IMR-90 (cell line): ENCODE results near the gene ZBTB39. TPM values are rescaled to one million over a fixed set of nuclear protein-coding genes. Genes with fewer than 3 reads are reported as not detected.

Experiments
- ATAC-seq: fragments of 200-7000 bp; cut with Tn5 transposase; 2 replicates; pipeline ENCODE4 v1.9.1; 2020; ENCODE audit warnings: low read depth, mild to moderate bottlenecking, moderate library complexity
- BruUV-seq: library from RNA; stranded (reverse); fragments of 400-500 nt; replicated peaks from 2 replicates; lab custom pipeline; 2021; lab: Mats Ljungman, UMichigan
- CTCF ChIA-PET: fragments of 300-600 bp; formaldehyde crosslinking; extraction: SDS; loops from one replicate; lab custom pipeline; 2021; ENCODE audit warnings: antibody characterized with exemption; lab: Yijun Ruan, JAX
- POLR2A ChIA-PET: fragments of 300-600 bp; sonication (Branson Sonifier 250); formaldehyde crosslinking; loops from one replicate; lab custom pipeline; 2022; ENCODE audit warnings: antibody characterized with exemption; ENCODE audit not compliant: unreplicated experiment; lab: Charles Lee
- DNase-seq: peaks from one replicate; pipeline ENCODE4 v3.0.0; 2013
- H2AFZ ChIP-seq: replicated peaks from 2 replicates; pipeline ENCODE3; 2013; ENCODE audit warnings: low read length, mild to moderate bottlenecking; ENCODE audit not compliant: poor library complexity
- H2AK5ac ChIP-seq: 2 replicates; pipeline ENCODE4 v1.6.1; 2013; ENCODE audit warnings: low read depth, low read length, inconsistent platforms
- H2AK9ac ChIP-seq: replicated peaks from 2 replicates; pipeline ENCODE3; 2013; ENCODE audit warnings: mild to moderate bottlenecking, low read depth, low read length, moderate library complexity; ENCODE audit not compliant: poor library complexity
- H2BK120ac ChIP-seq: 2 replicates; pipeline ENCODE4 v1.6.1; 2013; ENCODE audit warnings: low read depth, low read length, inconsistent platforms
- H2BK15ac ChIP-seq: 3 replicates; pipeline ENCODE4 v1.6.1; 2013; ENCODE audit warnings: low read depth, low read length, inconsistent platforms
- H2BK20ac ChIP-seq: 2 replicates; pipeline ENCODE4 v1.6.1; 2013; ENCODE audit warnings: low read depth, mild to moderate bottlenecking, inconsistent platforms, low read length, moderate library complexity
- H2BK5ac ChIP-seq: 2 replicates; pipeline ENCODE4 v1.6.1; 2013; ENCODE audit warnings: mild to moderate bottlenecking, low read depth, low read length, inconsistent platforms; ENCODE audit not compliant: poor library complexity, severe bottlenecking
- H3K14ac ChIP-seq: replicated peaks from 2 replicates; pipeline ENCODE4 v1.6.1; 2013; ENCODE audit warnings: low read depth, low read length, inconsistent platforms
- H3K18ac ChIP-seq: 2 replicates; pipeline ENCODE4 v1.6.1; 2013; ENCODE audit warnings: low read depth, low read length, control low read depth
- H3K23ac ChIP-seq: 2 replicates; pipeline ENCODE4 v1.6.1; 2013; ENCODE audit warnings: low read depth, low read length, inconsistent platforms
- H3K27ac ChIP-seq: 2 replicates; pipeline ENCODE4 v1.5.1; 2013; ENCODE audit warnings: mild to moderate bottlenecking, control low read depth, low read length; ENCODE audit not compliant: insufficient read depth
- H3K27me3 ChIP-seq: 2 replicates; pipeline ENCODE4 v1.6.1; 2013; ENCODE audit warnings: low read length; ENCODE audit not compliant: control insufficient read depth, insufficient read depth
- H3K36me3 ChIP-seq: 2 replicates; pipeline ENCODE4 v1.6.1; 2013; ENCODE audit warnings: low read length, mixed read lengths; ENCODE audit not compliant: control insufficient read depth, insufficient read depth
- H3K4ac ChIP-seq: 2 replicates; pipeline ENCODE4 v1.6.1; 2013; ENCODE audit warnings: low read depth, low read length, inconsistent platforms
- H3K4me1 ChIP-seq: 2 replicates; pipeline ENCODE4 v1.6.1; 2013; ENCODE audit warnings: low read length, mixed read lengths; ENCODE audit not compliant: control insufficient read depth, insufficient read depth
- H3K4me2 ChIP-seq: 2 replicates; pipeline ENCODE4 v1.6.1; 2013; ENCODE audit warnings: low read depth, mild to moderate bottlenecking, control low read depth, low read length, moderate library complexity
- H3K4me3 ChIP-seq: 2 replicates; pipeline ENCODE4 v1.5.1; 2013; ENCODE audit warnings: low read depth, mild to moderate bottlenecking, control low read depth, low read length, moderate library complexity; ENCODE audit not compliant: insufficient read depth
- H3K56ac ChIP-seq: 2 replicates; pipeline ENCODE4 v1.6.1; 2013; ENCODE audit warnings: low read length, inconsistent platforms; ENCODE audit not compliant: insufficient read depth; ENCODE audit errors: extremely low read depth
- H3K79me1 ChIP-seq, 2 experiments: 2 replicates each; pipeline ENCODE4 v1.6.1; 2013; ENCODE audit warnings: low read length in 2 of 2, inconsistent platforms in 1 of 2, low read depth in 1 of 2
- H3K9ac ChIP-seq: 2 replicates; pipeline ENCODE4 v1.6.1; 2013; ENCODE audit warnings: low read depth, low read length, control low read depth
- H3K9me1 ChIP-seq: 2 replicates; pipeline ENCODE4 v1.6.1; 2013; ENCODE audit warnings: low read length, inconsistent platforms; ENCODE audit not compliant: insufficient read depth
- H3K9me3 ChIP-seq: 2 replicates; pipeline ENCODE4 v1.6.1; 2013; ENCODE audit warnings: low read length; ENCODE audit not compliant: control insufficient read depth, insufficient read depth
- H4K20me1 ChIP-seq: 2 replicates; pipeline ENCODE4 v1.6.1; 2013; ENCODE audit warnings: low read length, inconsistent platforms; ENCODE audit not compliant: insufficient read depth
- H4K5ac ChIP-seq: 2 replicates; pipeline ENCODE4 v1.6.1; 2013; ENCODE audit warnings: mild to moderate bottlenecking, low read depth, low read length, control low read depth
- H4K8ac ChIP-seq, 2 experiments: 2 replicates each; pipeline ENCODE4 v1.6.1; 2013; ENCODE audit warnings: low read depth in 2 of 2, low read length in 2 of 2, control low read depth in 1 of 2, inconsistent platforms in 1 of 2
- H4K91ac ChIP-seq: 2 replicates; pipeline ENCODE4 v1.6.1; 2013; ENCODE audit warnings: low read depth, low read length, inconsistent platforms; ENCODE audit not compliant: insufficient read depth
- BHLHE40 ChIP-seq: fragments of 150-350 bp; IDR thresholded peaks from 2 replicates; pipeline ENCODE4 v1.6.1; 2016; ENCODE audit warnings: mild to moderate bottlenecking, low read depth, low read length
- CEBPB ChIP-seq: IDR thresholded peaks from 2 replicates; pipeline ENCODE4 v1.6.1; 2012; ENCODE audit warnings: low read depth, low read length, improper control_type of control experiment
- CHD1 ChIP-seq: IDR thresholded peaks from 2 replicates; pipeline ENCODE4 v1.6.1; 2012; ENCODE audit warnings: low read depth, low read length, improper control_type of control experiment
- CTCF ChIP-seq: conservative IDR thresholded peaks from 2 replicates; pipeline ENCODE4 v1.5.1; 2012; ENCODE audit warnings: mild to moderate bottlenecking, low read depth, low read length, improper control_type of control experiment
- FOS ChIP-seq: fragments of 150-350 bp; IDR thresholded peaks from 2 replicates; pipeline ENCODE4 v1.6.1; 2016; ENCODE audit warnings: low read depth, low read length
- MXI1 ChIP-seq: IDR thresholded peaks from 2 replicates; pipeline ENCODE4 v1.6.1; 2012; ENCODE audit warnings: low read depth, mild to moderate bottlenecking, low read length, moderate library complexity, borderline replicate concordance
- NFE2L2 ChIP-seq: fragments of 150-350 bp; IDR thresholded peaks from 2 replicates; pipeline ENCODE4 v1.6.1; 2016; ENCODE audit warnings: low read depth, mild to moderate bottlenecking, low read length
- WGBS, 2 experiments: methylation state at CpG; one replicate each; pipeline versions ENCODE4 v1.1.5 to v1.1.7; 2013; ENCODE audit warnings: missing lambda C conversion rate in 2 of 2; ENCODE audit not compliant: insufficient read length in 1 of 2; ENCODE audit errors: extremely low coverage in 2 of 2; 5-methylcytosine and 5-hydroxymethylcytosine counted together
- dilution Hi-C: fragments of 300-500 bp; cut with HindIII; formaldehyde crosslinking; loops from one replicate; pipeline ENCODE4 v1.14.3; 2018; ENCODE audit warnings: low sequenced_read_pairs; ENCODE audit not compliant: unreplicated experiment
- in situ Hi-C: fragments of 300-500 bp; cut with MboI; formaldehyde crosslinking; loops from 3 replicates; pipeline ENCODE4 v1.14.3; 2019; ENCODE audit warnings: low sequenced_read_pairs, inconsistent platforms, mixed read lengths
- intact Hi-C: fragments of 100-400 bp; cut with micrococcal nuclease; formaldehyde crosslinking; loops from 2 replicates; pipeline ENCODE4 v1.10.0; 2022
- polyA plus RNA-seq, 3 experiments: library from polyadenylated mRNA; depleted of rRNA; stranded (reverse); fragments of >200 nt; gene quantifications; 2 replicates each; pipeline ENCODE4 v1.2.3, GENCODE V29; 2012; ENCODE audit warnings: low replicate concordance in 1 of 3
- total RNA-seq: library from RNA; depleted of rRNA; stranded (reverse); fragments of >200 nt; gene quantifications from 2 replicates; pipeline ENCODE4 v1.2.3, GENCODE V29; 2012
- TF ChIP-seq, protein P1 (sequence below): fragments of 150-350 bp; IDR thresholded peaks from 2 replicates; pipeline ENCODE4 v1.6.1; 2017; ENCODE audit warnings: mild to moderate bottlenecking, antibody characterized with exemption, low read length, low read depth
- TF ChIP-seq, protein P2 (sequence below): fragments of 150-350 bp; IDR thresholded peaks from 2 replicates; pipeline ENCODE4 v1.6.1; 2016; ENCODE audit warnings: low read depth, mild to moderate bottlenecking, low read length, moderate library complexity, borderline replicate concordance

ZBTB39 gene
- total and polyA plus RNA-seq, 2 of the 4 experiments (the other 2 are of a cell fraction) = 4.0 to 5.2 TPM

GRCh38 chr12:56989861-56990610, 16.3 kb downstream of the ZBTB39 start (continued):
- TF ChIP-seq, protein P1, sequence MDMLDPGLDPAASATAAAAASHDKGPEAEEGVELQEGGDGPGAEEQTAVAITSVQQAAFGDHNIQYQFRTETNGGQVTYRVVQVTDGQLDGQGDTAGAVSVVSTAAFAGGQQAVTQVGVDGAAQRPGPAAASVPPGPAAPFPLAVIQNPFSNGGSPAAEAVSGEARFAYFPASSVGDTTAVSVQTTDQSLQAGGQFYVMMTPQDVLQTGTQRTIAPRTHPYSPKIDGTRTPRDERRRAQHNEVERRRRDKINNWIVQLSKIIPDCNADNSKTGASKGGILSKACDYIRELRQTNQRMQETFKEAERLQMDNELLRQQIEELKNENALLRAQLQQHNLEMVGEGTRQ = no peak

- POLR2A ChIA-PET = no interaction called here
- Histone ChIP-seq H3K36me3 (no peaks in the 10 kb centered on the region), H3K14ac (no peak overlapping the region), H3K56ac (no peak overlapping the region), H4K8ac (no peak overlapping the region), H3K9me1 (no peaks in the 10 kb centered on the region), H2AFZ (no peak overlapping the region), H3K79me1 (no peaks in the 10 kb centered on the region), H4K5ac (no peak overlapping the region), H2BK120ac (no peak overlapping the region), H3K4me2 (no peak overlapping the region), H3K4me1 (peaks cover 4% of the 10 kb centered on the region), H2BK20ac (no peak overlapping the region), H3K4ac (no peak overlapping the region), H3K27me3 (peaks cover 2% of the 10 kb centered on the region; the same call in 1 of the 2 replicates), H2BK5ac (no peak overlapping the region), H3K18ac (no peak overlapping the region), H3K9me3 (no peaks in the 10 kb centered on the region), H4K91ac (no peak overlapping the region), H2AK9ac (no peak overlapping the region), H2AK5ac (no peak overlapping the region), H3K4me3 (no peak overlapping the region), H3K27ac (no peak overlapping the region), H2BK15ac (no peak overlapping the region), H3K9ac (no peak overlapping the region), H3K23ac (no peak overlapping the region), H4K20me1 (peaks cover 3% of the 10 kb centered on the region; the same call in 1 of the 2 replicates)
- dilution Hi-C loops = no loop called here
- in situ Hi-C loops = loop anchor here (5.0 to 25.0 kb wide), 2 partner anchors 226 to 476 kb away; partner anchors contain the start of genes HSD17B6 and RBMS2
- WGBS, 2 experiments = no CpG with 5 or more reads among the region's 5 CpGs
- intact Hi-C loops = no loop called here
- DNase-seq = no peak
- BruUV-seq = no TSS peak
- CTCF ChIA-PET = interaction anchor here (0.5 to 3.5 kb wide), 9 partner anchors 107 to 478 kb away, joined by 3 to 15 read pairs (median 3); partner anchors contain the start of gene HSD17B6
- no peak for ATAC-seq
- TF ChIP-seq CHD1 (no peak), NFE2L2 (no peak), CEBPB (no peak), CTCF (no peak), FOS (no peak), BHLHE40 (no peak), MXI1 (no peak)
- TF ChIP-seq, protein P1 = no peak
- TF ChIP-seq, protein P2, sequence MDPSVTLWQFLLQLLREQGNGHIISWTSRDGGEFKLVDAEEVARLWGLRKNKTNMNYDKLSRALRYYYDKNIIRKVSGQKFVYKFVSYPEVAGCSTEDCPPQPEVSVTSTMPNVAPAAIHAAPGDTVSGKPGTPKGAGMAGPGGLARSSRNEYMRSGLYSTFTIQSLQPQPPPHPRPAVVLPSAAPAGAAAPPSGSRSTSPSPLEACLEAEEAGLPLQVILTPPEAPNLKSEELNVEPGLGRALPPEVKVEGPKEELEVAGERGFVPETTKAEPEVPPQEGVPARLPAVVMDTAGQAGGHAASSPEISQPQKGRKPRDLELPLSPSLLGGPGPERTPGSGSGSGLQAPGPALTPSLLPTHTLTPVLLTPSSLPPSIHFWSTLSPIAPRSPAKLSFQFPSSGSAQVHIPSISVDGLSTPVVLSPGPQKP = no peak
Measured at GRCh38 chr12:56988207-56988739, 18.1 kb downstream of the ZBTB39 start.
